Ectodermal cell (in vitro differentiated cells): ENCODE measurements around the gene TECR.
"Not testable (repeated sequence)": the region's sequence is repeated elsewhere in the genome, so short reads cannot be mapped to it uniquely, and the experiment has no call there.

Source experiments
- H3K27ac ChIP-seq: 2 replicates; pipeline ENCODE4 v1.7.0; 2013; ENCODE audit warnings: mild to moderate bottlenecking, low read depth, low read length; ENCODE audit not compliant: insufficient read depth, poor library complexity, severe bottlenecking
- H3K27me3 ChIP-seq: 2 replicates; pipeline ENCODE4 v1.7.0; 2013; ENCODE audit warnings: mild to moderate bottlenecking, low read length; ENCODE audit not compliant: insufficient read depth, control insufficient read depth, poor library complexity, severe bottlenecking
- H3K36me3 ChIP-seq: one replicate; pipeline ENCODE4 v1.7.0; 2013; ENCODE audit warnings: low read length; ENCODE audit not compliant: control insufficient read depth, insufficient read depth
- H3K4me1 ChIP-seq: one replicate; pipeline ENCODE4 v1.7.0; 2013; ENCODE audit warnings: low read length; ENCODE audit not compliant: control insufficient read depth, insufficient read depth
- H3K4me3 ChIP-seq: 2 replicates; pipeline ENCODE4 v1.7.0; 2013; ENCODE audit warnings: low read depth, low read length, control low read depth; ENCODE audit not compliant: insufficient read depth
- H3K9me3 ChIP-seq: 2 replicates; pipeline ENCODE4 v1.7.0; 2013; ENCODE audit warnings: mild to moderate bottlenecking, low read length, moderate library complexity; ENCODE audit not compliant: control insufficient read depth
- WGBS, 2 experiments: methylation state at CpG; one replicate each; pipeline ENCODE4 v1.1.7; 2013; ENCODE audit warnings: missing lambda C conversion rate in 2 of 2; 5-methylcytosine and 5-hydroxymethylcytosine counted together

TECR gene

GRCh38 chr19:14561847-14562351, 32.5 kb downstream of the TECR start:
- H3K27ac ChIP-seq: no peak overlapping the region
- H3K9me3 ChIP-seq: no peaks in the 10 kb centered on the region
- H3K4me1 ChIP-seq: peaks cover 46% of the 10 kb centered on the region
- no peak overlapping the region for H3K4me3 ChIP-seq
- H3K36me3 ChIP-seq: peaks cover 6% of the 10 kb centered on the region
- no peaks in the 10 kb centered on the region for H3K27me3 ChIP-seq
- WGBS, 2 experiments: 81 to 82% methylated on average over 22 of the region's 22 CpGs

GRCh38 chr19:14562660-14563589, 33.5 kb downstream of the TECR start:
- WGBS, 2 experiments: 71 to 72% methylated on average over 23 of the region's 23 CpGs
- Histone ChIP-seq H3K4me3 (no peak overlapping the region), H3K9me3 (no peaks in the 10 kb centered on the region), H3K36me3 (peaks cover 6% of the 10 kb centered on the region), H3K27ac (no peak overlapping the region), H3K27me3 (no peaks in the 10 kb centered on the region), H3K4me1 (peaks cover 46% of the 10 kb centered on the region)

DNA sequence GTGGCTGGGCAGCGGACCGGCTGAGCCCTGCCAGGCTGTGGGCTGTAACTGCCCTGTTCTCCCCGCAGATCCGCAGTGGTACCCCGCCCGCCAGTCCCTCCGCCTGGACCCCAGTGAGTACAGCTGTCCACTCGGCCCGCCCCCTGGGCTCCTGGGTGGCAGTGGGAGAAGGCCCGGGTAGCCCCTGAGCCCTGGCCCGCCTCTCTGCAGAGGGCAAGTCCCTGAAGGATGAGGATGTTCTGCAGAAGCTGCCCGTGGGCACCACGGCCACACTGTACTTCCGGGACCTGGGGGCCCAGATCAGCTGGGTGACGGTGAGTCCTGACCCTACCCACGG, 34.2 kb downstream of the TECR start:
- no peaks in the 10 kb centered on the region for H3K27me3 ChIP-seq
- H3K4me3 ChIP-seq: no peak overlapping the region
- H3K27ac ChIP-seq: no peak overlapping the region
- H3K36me3 ChIP-seq: peaks cover 6% of the 10 kb centered on the region
- H3K9me3 ChIP-seq: no peaks in the 10 kb centered on the region
- 95 to 96% methylated on average over 16 of the region's 16 CpGs for WGBS, 2 experiments
- peaks cover 42% of the 10 kb centered on the region for H3K4me1 ChIP-seq

- 82 to 89% methylated on average over 20 to 30 of the region's 33 CpGs for WGBS, 2 experiments
- Histone ChIP-seq H3K9me3 (no peaks in the 10 kb centered on the region), H3K4me3 (no peak overlapping the region), H3K4me1 (peaks cover 36% of the 10 kb centered on the region), H3K27ac (no peak overlapping the region), H3K27me3 (no peaks in the 10 kb centered on the region), H3K36me3 (peaks cover 6% of the 10 kb centered on the region)
Measured at GRCh38 chr19:14563989-14564651, 34.7 kb downstream of the TECR start.

- 91 to 93% methylated on average over 22 of the region's 22 CpGs for WGBS, 2 experiments
- H3K4me1 ChIP-seq: peaks cover 33% of the 10 kb centered on the region
- not testable (repeated sequence) for H3K36me3 ChIP-seq, H3K4me3 ChIP-seq, H3K9me3 ChIP-seq, H3K27ac ChIP-seq, H3K27me3 ChIP-seq
Measured at GRCh38 chr19:14564652-14565297, 35.4 kb downstream of the TECR start.

GRCh38 chr19:14565298-14565679, 35.9 kb downstream of the TECR start:
- H3K36me3 ChIP-seq: peaks cover 6% of the 10 kb centered on the region
- no peaks in the 10 kb centered on the region for H3K9me3 ChIP-seq
- WGBS, 2 experiments: 95 to 96% methylated on average over 22 of the region's 22 CpGs
- no peak overlapping the region for H3K4me3 ChIP-seq
- no peak overlapping the region for H3K27ac ChIP-seq
- H3K27me3 ChIP-seq: no peaks in the 10 kb centered on the region
- H3K4me1 ChIP-seq: peaks cover 28% of the 10 kb centered on the region

- no peak overlapping the region for H3K27ac ChIP-seq
- H3K9me3 ChIP-seq: no peaks in the 10 kb centered on the region
- H3K27me3 ChIP-seq: no peaks in the 10 kb centered on the region
- H3K4me3 ChIP-seq: no peak overlapping the region
- H3K36me3 ChIP-seq: peaks cover 6% of the 10 kb centered on the region
- 93 to 94% methylated on average over 24 to 26 of the region's 31 CpGs for WGBS, 2 experiments
- peaks cover 27% of the 10 kb centered on the region for H3K4me1 ChIP-seq
Measured at GRCh38 chr19:14565765-14566711, 36.6 kb downstream of the TECR start.

DNA sequence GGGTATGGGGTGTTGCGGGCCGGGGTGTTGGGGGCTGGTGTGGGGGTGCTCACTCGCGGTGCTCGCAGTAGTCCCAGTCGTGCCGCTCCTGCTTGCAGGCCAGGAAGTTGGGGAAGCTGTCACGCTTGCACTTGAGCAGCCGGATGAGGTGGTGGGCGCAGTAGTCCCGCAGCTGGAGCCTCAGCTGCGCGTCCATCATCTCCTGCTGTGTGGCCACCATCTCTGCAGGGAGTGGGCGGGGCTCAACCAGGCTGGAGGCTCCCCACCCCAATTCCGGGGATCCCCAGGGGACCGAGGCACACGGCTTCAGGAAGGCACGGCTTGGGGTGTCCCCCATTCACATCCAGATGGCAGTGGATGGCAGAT, 37.3 kb downstream of the TECR start:
- Histone ChIP-seq H3K9me3 (no peaks in the 10 kb centered on the region), H3K4me1 (peaks cover 22% of the 10 kb centered on the region), H3K27me3 (no peaks in the 10 kb centered on the region), H3K36me3 (peaks cover 6% of the 10 kb centered on the region), H3K27ac (no peak overlapping the region), H3K4me3 (no peak overlapping the region)
- 94 to 96% methylated on average over 18 of the region's 18 CpGs for WGBS, 2 experiments

- peaks cover 6% of the 10 kb centered on the region for H3K36me3 ChIP-seq
- WGBS, 2 experiments: 93 to 95% methylated on average over 11 of the region's 11 CpGs
- H3K27ac ChIP-seq: no peak overlapping the region
- H3K4me1 ChIP-seq: peaks cover 18% of the 10 kb centered on the region
- H3K27me3 ChIP-seq: no peaks in the 10 kb centered on the region
- H3K9me3 ChIP-seq: no peaks in the 10 kb centered on the region
- H3K4me3 ChIP-seq: no peak overlapping the region
Measured at GRCh38 chr19:14567079-14567478, 37.7 kb downstream of the TECR start.
